ENCODE results near the gene PGAM1.
"Not testable (repeated sequence)": the region's sequence is repeated elsewhere in the genome, so short reads cannot be mapped to it uniquely, and the experiment has no call there.

Gene PGAM1

DNA sequence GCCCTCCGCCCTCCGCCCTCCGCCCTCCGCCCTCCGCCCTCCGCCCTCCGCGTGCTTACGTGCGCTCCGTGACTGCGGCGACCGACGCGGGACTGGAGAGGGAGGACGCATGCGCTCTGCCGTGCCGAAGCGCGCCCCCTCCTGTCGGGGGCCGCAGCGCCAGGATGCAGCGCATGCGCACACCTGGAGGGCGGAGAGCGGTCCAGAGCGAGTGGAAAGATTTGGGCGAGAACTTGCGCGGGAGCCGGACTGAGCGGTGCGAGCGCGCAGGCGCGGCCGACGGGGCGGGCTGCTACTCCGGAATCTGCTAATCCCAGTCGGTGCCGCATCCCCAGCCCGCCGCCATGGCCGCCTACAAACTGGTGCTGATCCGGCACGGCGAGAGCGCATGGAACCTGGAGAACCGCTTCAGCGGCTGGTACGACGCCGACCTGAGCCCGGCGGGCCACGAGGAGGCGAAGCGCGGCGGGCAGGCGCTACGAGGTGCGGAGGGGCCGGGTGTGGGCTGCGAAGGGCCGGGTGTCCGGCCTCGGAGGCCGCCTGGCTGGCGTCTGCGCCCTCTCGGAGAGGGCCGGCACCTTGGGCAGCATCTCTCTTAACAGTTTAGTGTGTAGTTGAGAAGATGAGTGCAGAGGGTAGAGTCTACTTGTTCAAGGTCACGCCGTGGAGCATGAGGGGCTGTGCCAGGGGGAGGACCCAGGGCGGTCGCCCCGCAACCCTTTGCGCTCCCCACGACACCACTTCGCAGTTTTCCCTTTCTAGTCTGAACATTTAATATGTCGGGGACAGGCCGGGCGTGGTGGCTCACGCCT, at the start of gene PGAM1:
Gene PGAM1, plus strand, starts transcription at position 228 of the 812 bp plus-strand sequence. Its CDS starts 117 bp downstream, at position 345.
- DNase-seq: peak; percentile 95 to 98

DNA sequence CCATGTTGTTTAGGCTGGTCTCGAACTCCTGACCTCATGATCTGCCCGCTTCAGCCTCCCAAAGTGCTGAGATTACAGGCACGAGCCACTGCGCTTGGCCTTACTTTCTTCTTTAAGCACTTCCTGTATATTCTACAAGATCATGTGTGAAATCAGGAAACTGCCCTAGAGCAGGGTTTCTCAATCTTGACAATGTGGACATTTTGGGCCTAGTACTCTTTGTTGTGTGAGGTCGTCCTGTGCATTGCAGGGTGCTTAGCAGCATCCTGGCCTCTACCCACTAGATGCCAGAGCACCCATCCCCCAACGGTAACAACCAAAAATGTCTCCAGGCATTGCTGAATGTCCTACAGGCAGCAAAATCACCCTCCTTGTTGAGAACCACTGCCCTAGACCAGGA, 49.6 kb upstream of the PGAM1 start:
- no peak for DNase-seq

DNA sequence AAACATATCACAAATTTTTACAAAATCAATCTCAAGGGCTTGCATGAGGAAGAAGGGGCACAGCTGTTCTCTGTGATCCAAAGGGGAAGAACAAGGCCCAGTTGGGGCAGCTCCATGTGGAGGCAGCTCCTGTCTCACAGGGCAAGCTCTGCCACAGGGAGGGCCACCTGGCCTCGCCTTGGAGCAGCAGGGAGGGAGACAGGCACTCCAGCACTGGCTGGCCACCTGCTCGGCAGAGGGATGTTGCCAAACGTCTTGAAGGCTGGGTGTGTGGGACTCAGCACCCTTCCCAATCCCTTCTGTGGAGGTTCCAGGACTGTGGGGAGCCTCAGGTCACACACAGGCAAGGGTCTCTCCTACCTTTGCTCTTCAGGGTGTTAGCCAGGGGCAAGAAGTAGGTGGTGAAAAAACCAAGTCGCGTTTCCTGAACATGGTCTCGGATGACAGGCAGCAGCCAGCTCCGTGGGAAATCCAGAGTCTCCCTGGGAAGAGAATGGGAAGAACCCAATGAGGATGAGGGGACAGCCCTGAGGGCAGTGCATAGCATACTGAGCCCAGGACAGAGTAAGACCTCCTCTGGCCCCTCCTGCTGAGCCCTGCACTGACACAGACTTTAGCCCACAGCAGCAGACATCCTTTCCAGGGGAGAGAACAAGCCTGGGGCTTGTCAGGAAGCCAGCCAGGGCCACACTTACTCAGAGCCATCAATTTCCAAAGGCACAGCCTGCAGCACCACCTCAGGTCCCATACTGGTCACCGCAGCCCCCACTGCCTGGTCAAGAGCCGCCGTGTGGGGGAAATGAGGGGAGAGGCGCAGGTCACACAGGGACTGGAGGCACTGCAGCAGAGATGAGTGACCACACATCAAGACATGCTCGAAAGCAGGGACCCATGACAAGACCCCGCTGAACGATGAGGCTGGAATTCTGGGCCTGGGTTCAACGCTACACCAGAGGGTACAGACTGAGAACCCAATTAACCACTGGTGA, 46.8 kb upstream of the PGAM1 start:
- no peak for DNase-seq

DNA sequence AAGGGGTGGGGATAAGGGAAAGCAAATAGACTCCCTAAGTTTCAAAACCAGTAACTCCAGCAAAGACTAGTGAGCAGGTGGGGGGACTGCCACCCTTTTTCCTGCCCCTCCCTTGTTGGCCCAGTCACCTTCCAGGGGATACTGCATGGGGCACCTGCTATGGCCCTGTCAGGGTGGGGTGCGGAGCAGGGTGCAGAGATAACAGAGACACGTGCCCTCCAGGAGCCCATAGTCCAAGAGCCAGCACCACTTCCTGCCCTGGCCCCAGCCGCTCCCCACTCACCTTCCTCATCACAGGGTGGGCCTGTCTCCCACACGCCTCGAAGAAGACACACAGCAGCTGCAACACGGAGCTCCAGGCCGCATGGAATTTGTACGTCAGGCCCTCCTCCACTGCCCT, 45.5 kb upstream of the PGAM1 start:
- DNase-seq: no peak

DNA sequence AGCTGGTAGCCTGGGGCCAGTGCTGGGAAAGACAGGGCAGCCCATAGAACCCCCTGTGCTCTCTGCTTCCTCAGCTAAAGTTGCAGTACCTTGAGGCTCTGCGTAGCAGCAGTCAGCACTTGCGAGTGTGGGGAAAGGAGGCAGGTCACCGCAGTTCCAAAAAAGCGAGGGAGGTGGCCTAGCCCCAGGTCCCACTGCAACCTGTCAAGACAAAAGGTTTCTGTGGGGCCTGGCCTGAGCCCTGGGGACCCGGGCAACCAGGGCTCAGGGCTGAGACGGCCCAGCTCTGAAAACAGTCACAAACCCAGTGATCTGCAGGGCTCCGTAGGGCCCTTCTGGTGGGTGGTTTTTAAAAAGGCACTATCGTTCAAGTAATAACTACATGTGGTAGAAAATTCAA, 44.4 kb upstream of the PGAM1 start:
- no peak for DNase-seq

DNA sequence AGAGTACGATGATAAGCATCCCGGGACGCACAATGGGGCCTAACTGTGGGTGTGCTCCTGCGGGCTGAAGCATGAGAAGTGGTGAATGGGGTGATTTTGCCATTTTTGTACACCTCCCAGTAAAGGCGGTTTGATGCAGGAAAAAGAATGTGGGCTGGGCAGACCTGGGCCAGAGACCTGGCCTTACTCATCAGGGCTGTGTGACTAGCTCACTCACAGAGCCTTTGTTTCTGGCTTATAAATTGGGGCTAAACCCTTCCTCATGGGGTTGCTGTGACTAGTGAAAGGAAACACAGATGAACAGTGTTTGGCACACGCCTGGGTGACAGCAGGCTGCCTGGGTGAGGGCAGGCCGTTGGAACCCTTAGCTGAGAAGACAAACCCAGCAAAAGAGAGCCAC, 42.8 kb upstream of the PGAM1 start:
- no peak for DNase-seq

DNA sequence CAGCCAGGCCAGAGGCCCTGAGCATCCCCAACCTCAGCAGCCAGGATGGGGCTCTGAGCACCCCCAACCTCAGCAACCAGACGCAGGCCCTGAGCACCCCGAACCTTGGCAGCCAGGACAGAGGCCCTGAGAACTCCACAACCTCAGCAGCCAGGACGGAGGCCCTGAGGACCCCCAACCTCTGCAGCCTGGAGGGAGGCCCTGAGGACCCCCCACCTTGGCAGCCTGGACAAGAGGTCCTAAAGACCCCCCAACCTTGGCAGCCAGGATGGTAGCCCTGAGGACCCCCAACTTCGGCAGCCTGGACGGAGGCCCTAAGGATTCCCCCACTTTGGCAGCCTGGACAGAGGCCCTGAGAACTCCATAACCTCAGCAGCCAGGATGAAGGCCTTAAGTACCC, 41.8 kb upstream of the PGAM1 start:
- no peak for DNase-seq

DNA sequence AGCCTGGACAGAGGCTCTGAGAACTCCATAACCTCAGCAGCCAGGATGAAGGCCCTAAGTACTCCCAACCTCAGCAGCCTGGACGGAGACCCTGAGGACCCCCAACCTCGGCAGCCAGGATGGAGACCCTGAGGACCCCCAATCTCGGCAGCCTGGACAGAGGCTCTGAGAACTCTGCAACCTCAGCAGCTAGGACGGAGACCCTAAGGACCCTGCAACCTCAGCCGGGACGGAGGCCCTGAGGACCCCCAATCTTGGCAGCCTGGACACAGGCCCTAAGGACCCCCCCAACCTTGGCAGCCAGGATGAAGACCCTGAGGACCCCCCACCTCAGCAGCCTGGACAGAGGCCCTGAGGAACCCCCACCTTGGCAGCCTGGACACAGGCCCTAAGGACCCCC, 41.4 kb upstream of the PGAM1 start:
- DNase-seq: no peak

DNA sequence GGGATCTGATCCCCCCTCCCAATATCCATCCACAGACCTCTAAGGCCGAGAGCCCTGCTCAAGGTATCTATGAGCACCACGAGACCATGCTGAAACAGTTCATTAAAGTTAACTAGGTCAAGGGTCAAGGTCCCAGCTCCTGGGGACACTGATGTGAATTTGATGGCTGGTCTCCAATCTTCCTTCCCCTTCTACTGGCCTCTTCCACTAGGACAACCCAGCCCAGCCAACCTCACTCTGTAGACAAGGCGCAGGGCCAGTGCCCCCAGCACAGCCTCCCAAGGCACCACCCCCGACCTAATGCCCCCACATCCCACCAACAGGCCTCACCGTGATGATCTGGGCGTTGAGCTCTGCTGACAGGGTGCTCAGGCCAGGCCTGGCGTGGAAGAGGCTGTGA, 40.4 kb upstream of the PGAM1 start:
- no peak for DNase-seq

DNA sequence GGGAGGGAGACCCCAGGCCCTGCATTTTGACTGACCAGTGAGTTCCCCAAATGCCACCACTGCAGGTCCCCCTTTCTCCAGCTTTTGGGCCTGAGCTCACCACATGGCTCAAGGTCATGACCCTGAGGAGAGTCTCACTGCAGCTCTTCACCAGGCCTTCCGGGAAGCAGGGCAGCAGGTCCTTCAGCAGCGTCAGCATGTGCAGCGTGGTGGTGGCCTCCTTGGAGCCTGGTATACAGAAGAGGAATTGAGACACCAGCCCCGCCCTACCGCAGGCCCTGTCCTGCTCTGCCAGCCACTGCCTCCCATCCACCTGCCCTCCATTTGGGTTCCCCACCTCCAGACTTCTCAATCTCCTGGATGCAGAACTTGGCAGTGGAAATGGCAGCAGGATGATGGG, 37.8 kb upstream of the PGAM1 start:
- no peak for DNase-seq

DNA sequence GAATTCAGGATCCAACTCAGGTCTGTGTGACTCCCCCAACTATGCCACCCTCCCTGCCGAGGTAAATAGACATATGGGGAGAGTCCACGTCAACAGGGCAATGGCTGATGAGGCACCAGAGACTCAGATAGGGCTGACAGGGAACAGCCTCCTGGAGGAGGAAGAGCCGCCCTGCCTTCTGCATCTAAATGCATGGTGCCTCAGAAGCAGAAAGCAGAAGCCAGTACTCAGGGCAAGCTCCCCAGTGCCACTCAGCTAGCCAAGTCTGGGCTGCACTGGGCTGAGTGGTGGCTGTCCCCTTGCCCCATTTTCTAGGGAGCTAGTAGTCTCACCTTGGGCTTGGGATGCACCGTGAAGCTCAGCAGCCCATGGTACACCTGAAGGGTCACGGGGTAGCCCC, 35.9 kb upstream of the PGAM1 start:
- no peak for DNase-seq

DNA sequence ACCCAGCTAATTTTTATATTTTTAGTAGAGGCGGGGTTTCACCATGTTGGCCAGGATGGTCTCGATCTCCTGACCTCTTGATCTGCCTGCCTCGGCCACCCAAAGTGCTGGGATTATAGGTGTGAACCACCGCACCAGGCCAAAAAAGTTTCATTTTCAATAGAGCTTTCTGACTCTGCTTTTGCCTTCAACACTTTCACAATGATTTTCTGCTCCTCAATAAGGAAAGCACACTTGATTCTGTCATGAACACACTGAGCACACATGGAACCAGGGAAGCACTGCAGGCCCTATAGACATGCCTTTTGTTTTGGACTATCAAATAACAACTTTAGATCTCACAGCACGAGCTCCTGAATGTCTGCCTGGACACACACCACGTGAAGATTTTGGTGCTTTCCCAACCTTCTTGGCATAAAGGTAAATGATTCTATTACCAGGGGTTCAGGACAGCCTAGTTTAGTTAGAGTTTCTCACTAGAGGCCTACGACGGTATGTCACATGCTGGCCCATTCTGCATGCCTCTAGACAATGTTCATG, 32.9 kb upstream of the PGAM1 start:
- DNase-seq: no peak

DNA sequence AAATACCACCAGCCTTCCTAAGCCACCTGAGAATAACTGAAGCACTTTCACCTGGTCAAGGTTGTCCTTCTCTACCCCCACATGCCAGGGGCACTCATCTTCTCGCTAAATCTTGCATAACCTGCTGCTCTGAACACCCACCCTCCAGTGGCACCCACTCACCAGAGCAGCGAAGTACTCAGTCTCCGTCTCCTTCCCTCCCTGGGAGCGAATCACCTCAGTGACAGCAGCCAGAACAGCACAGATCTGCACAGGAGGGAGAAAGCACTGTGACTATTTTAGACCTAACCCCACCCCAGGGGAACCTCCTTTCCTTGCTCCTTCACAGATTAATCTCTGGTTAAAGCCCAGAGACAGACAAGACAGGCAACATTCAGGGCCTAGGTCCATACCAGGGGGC, 29.9 kb upstream of the PGAM1 start:
- DNase-seq: no peak

DNA sequence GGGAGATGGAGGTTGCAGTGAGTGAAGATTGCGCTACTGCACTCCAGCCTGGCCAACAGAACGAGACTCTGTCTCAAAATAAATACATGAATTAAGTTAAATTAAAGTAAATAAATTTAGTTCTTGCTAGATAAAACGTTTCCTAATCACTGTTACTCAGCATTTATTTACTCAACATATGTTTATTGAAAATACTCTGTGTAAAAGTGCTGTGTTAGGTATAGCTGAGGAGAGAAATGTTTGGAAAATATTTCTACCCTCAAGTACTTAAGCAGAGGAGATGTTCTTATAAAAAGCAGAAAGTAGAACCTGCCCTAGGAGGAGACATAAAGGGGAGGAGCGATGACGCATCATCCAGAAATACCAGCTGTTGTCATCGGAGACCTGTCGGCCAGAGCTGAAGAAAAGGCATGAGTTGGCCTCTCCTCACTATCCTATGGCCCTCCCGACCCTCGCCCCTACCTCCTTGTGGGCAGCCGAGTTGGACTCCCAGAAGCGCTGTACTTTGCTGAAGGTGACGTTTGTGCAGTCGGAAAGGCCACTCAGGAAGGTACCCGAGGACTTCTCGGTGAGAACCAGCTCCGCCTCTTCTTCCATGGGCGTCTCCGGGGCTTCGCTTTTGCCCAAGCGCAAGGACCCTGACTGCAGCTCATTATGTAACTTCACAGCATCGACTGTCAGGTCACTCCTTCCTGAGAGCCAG, 26.0 kb upstream of the PGAM1 start:
- DNase-seq: peak; percentile 46 to 56

DNA sequence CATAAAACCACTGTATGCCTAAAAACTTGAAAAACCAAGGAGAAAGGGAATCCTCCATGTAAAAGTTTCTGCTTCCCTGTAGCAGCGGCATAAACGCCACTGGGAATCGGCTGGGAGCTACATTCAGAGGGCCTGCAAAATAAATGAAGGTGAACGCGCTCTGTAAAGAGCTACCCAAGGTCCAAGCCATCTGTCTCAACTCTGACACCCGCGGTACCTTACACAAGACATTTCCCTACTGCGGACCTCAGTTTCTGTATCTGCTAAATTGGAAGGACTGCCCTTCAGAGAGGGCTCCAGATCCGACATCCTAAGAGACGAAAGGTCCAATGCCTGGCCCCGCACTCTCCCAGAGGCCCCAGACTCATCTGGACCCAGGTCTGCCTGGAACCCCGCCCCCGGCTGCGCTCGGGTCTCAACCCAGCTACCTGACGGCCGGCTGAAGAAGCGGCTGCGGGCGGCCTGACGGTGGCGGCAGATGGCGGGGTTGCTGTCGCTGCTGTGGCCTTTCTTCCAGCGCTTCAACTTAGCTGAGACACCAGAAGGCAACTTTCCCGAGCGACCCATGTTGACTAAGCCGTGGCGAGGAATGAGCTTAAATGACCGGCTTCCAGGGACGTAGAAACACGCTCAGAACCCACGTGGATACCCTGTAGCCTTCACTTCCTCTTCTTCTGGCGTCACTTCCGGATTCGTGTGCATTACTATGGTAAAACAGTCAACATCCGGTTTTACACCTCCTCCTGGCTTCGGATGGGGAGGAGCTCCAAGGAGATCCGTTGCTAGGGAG, 25.1 kb upstream of the PGAM1 start, which contains the start of gene RRP12:
Gene RRP12, minus strand, starts transcription at position 676 of the 790 bp plus-strand sequence. Its CDS starts 109 bp downstream, at position 567.
- peak; percentile 81 to 83 for DNase-seq

DNA sequence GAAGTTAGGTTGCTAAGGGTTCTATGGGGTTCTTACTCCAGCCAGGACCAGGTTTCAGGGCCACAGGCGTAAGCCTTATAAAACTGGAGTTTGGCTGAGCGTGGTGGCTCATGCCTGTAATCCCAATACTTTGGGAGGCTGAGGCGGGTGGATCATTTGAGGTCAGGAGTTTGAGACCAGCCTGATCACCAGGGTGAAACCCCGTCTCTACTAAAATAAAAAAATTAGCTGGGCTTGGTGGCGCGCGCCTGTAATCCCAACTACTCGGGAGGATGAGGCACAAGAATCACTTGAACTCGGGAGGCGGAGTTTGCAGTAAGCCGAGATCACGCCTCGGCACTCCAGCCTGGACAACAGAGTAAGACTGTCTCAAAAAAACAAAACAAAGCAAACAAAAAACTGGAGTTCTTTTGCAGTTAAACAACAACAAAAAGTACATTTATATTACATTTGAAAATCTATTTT, 24.5 kb upstream of the PGAM1 start:
- no peak for DNase-seq

DNA sequence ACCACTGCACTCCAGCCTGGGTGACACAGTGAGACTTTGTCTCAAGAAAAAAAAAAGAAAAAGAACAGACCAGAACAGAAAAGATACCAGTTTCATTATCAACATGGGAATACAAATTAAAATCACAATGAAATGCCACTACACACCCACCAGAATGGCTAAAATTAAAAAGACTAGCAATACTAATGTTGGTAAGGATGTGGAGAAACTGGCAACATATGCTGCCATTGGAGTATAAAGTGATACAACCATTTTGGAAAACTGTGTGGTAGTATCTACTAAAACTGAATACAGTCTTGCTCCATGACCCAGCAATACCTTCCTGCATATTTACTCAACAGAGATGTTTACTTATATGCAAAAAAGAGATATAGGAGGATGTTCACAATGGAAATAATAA, 21.9 kb upstream of the PGAM1 start:
- no peak for DNase-seq

DNA sequence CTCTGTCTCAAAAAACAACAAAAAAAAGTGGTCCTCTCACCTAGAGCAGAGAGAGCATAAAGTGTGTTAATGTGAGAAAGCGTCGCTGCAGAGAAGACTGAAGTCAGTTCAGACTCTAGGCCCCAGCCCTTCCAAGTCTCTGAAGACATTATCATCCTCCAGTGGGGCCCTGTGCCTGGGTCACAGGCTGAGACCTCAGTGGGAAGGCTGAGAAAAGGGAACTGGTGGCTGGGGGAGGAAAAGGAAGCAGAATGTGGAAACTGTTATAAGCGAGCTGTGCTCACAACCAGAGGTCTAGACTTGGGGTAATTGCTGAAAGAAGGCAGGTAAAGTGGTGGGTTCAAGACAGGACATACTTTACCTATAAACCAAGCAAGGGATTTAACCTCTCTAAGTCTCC, 19.9 kb upstream of the PGAM1 start:
- no peak for DNase-seq

DNA sequence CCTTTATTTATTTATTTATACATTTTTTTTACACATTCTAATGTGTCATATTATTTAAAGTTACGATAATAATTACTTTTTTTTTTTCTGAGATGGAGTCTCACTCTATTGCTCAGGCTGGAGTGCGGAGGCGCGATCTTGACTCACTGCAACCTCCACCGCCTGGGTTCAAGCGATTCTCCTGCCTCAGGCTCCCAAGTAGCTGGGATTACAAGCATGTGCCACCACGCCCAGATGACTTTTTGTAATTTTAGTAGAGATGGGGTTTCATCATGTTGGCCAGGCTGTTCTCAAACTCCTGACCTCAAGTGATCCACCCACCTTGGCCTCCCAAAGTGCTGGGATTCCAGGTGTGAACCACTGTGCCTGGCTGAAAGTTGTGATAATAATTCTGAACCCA, 19.5 kb upstream of the PGAM1 start:
- not testable (repeated sequence) for DNase-seq

DNA sequence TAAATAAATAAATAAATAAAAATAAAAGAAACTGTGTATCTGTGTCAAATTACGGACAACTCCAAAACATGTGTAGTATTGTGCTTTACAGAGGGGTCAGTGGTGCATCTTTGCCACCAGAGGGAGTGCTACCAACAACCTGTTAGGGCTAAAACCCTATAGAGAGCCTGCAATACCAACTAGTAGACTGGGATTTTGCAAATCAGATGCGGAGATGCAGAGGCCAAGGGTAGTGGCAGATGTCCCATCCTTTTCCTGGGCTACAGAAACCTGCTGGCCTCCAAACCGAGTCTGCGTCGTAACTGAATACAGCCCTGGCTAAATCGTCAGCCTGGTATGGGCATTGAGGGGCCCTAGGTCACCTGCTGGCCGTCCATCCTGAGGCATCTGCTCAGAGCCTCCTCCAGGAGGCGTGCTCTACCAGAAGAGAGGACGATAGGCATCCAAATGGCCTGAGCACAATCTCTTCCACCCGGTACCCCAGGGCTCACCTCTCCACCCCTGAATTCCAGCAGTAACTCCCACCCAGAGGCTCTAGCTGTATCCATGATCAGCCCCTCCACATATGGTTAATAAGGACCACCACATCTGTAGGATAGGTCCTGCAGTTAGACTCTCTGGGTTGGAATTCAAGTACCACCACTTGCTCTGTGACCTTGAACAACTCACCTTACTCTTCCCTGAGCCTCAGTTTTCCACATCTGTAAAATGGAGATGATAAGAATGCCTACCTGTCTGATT, 18.6 kb upstream of the PGAM1 start:
- peak; percentile 82 to 85 for DNase-seq

DNA sequence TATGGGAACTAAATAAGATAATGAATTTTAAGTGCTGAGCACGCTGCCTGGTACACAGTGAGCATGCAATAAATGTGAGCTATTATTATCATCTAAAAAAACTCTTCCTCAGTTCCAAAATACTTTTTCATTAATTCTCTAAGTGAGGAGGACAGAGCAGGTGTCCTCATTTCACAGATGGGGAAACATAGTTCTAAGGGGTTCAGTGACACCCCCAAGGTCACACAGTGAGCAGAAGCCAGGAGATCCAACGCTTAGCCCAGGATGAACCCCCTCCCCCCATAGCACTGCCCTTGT, 18.1 kb upstream of the PGAM1 start:
- DNase-seq: no peak

Data from activated T-cell treated with anti-CD3 and anti-CD28 coated beads, Interleukin-2, amount 50 U/mL, for 48 hours (primary cell).